Stomach (tissue), 9 donors: ENCODE results near the gene MYRFL. TPM values are rescaled to one million over a fixed set of nuclear protein-coding genes. Genes with fewer than 3 reads are reported as not detected.
A peak's percentile ranks its signal among the peaks of the same experiment; 100 is the strongest.

ENCODE experiments used
- DNase-seq, 2 donors: peaks; one replicate each; pipeline versions ENCODE4 v3.0.0 to v3.0.0-alpha.2; 2013 to 2019
- H3K27ac ChIP-seq, 5 donors: fragments of 200-600 bp in 4 of 5; sonication (generic) in 4 of 5; one replicate each; pipeline ENCODE4 v1.5.1; 2013 to 2019; ENCODE audit warnings: mild to moderate bottlenecking in 1 of 5, moderate library complexity in 1 of 5
- H3K27me3 ChIP-seq, 3 donors: fragments of 200-600 bp; sonication (generic); one replicate each; pipeline ENCODE4 v1.5.1; 2017 to 2019; ENCODE audit warnings: mixed run types in 1 of 3
- H3K36me3 ChIP-seq, 4 donors: fragments of 200-600 bp; sonication (generic); 1 replicate in 3 of 4; 2 replicates in 1 of 4; pipeline ENCODE4 v1.5.1; 2016 to 2019
- H3K4me1 ChIP-seq, 4 donors: fragments of 200-600 bp; sonication (generic); one replicate each; pipeline ENCODE4 v1.5.1; 2016 to 2019
- H3K4me3 ChIP-seq, 4 donors: fragments of 200-600 bp; sonication (generic) in 3 of 4; one replicate each; pipeline ENCODE4 v1.5.1; 2016 to 2019; ENCODE audit warnings: mild to moderate bottlenecking in 1 of 4
- H3K9me3 ChIP-seq, 4 donors: fragments of 200-600 bp; sonication (generic); one replicate each; pipeline ENCODE4 v1.5.1; 2016 to 2019
- CTCF ChIP-seq, 7 experiments: fragments of 450-650 bp in 4 of 7; fragments of 200-600 bp in 3 of 7; sonication (generic) in 3 of 7; IDR thresholded peaks; one replicate each; pipeline ENCODE4 v1.5.1; 2016 to 2019; ENCODE audit warnings: antibody characterized with exemption in 7 of 7, control low read depth in 2 of 7, mild to moderate bottlenecking in 1 of 7
- EP300 ChIP-seq: sonication (generic); formaldehyde crosslinking; IDR thresholded peaks from one replicate; pipeline ENCODE4 v1.6.1; 2017; ENCODE audit warnings: antibody characterized with exemption
- POLR2A ChIP-seq, 4 donors: fragments of 450-650 bp; IDR thresholded peaks; one replicate each; pipeline ENCODE4 v1.6.1; 2016; ENCODE audit warnings: antibody characterized with exemption in 4 of 4, control low read depth in 2 of 4, mild to moderate bottlenecking in 1 of 4, moderate library complexity in 1 of 4
- POLR2AphosphoS5 ChIP-seq, 3 donors: sonication (generic); formaldehyde crosslinking; IDR thresholded peaks; one replicate each; pipeline ENCODE4 v1.6.1; 2016; ENCODE audit warnings: antibody characterized with exemption in 3 of 3
- whole genome bisulfite sequencing, 5 donors: extraction: QIAGEN DNeasy Blood & Tissue Kit in 3 of 5; methylation state at CpG; one replicate each; pipeline versions ENCODE4 v1.1.5 to v1.1.7; 2013 to 2018; 5-methylcytosine and 5-hydroxymethylcytosine counted together
- intact Hi-C: fragments of 100-400 bp; cut with DNase I; formaldehyde crosslinking; loops from one replicate; pipeline ENCODE4 v1.15.1; 2023; ENCODE audit warnings: low total_unique reads
- polyA plus RNA-seq, 3 donors: library from polyadenylated mRNA; stranded (reverse); fragments of 200-250 nt; gene quantifications; one replicate each; pipeline ENCODE4 v1.2.3, GENCODE V29; 2013
- total RNA-seq, 5 donors: library from RNA; depleted of rRNA; stranded (reverse); fragments of >200 nt; gene quantifications; one replicate each; pipeline versions ENCODE4 v1.1.0 to v1.2.3, GENCODE V29; 2014 to 2016
- donor health status: healthy with polysubstance abuse.
- donor health status: Bipolar disorder and iron deficiency.
- donor health status: healthy.

The MYRFL gene
- total and polyA plus RNA-seq, 8 donors = 0.13 to 0.19 (median 0.18) TPM; not detected in 5

- Histone ChIP-seq H3K36me3 (no peaks in the 10 kb centered on the region), H3K27me3 (no peaks in the 10 kb centered on the region), H3K27ac (no peak overlapping the region), H3K4me3 (no peak overlapping the region), H3K4me1 (peaks cover 0 to 27% (median 13%) of the 10 kb centered on the region in 4 donors), H3K9me3 (no peaks in the 10 kb centered on the region)
- no peak for DNase-seq
- TF ChIP-seq POLR2AphosphoS5 (IDR thresholded peaks at IDR 0.05) = no peak
- no peak for TF ChIP-seq POLR2A (IDR thresholded peaks at IDR 0.05)
- no peak for TF ChIP-seq EP300
- TF ChIP-seq CTCF (IDR thresholded peaks at IDR 0.05) = no peak
- 85 to 100% (median 98%) methylated on average over 4 of the region's 4 CpGs for WGBS, 5 donors
- intact Hi-C loops = no loop called here
Observed at GRCh38 chr12:69985656-69986055, 160.6 kb downstream of the MYRFL start.

GRCh38 chr12:69986114-69986513, 161.1 kb downstream of the MYRFL start:
- WGBS, 5 donors = 78 to 97% (median 90%) methylated on average over 3 of the region's 3 CpGs

GRCh38 chr12:69987579-69988091, 162.6 kb downstream of the MYRFL start:
- Histone ChIP-seq H3K4me3 (no peak overlapping the region), H3K4me1 (peaks cover 0 to 27% (median 13%) of the 10 kb centered on the region in 4 donors), H3K27me3 (no peaks in the 10 kb centered on the region), H3K27ac (peak overlapping the region in 4 of 5 donors; percentile 25 to 72 (median 54)), H3K36me3 (no peaks in the 10 kb centered on the region), H3K9me3 (no peaks in the 10 kb centered on the region)
- peak in 1 of 2 donors; percentile 93 for DNase-seq
- TF ChIP-seq EP300 = no peak
- TF ChIP-seq POLR2AphosphoS5 (IDR thresholded peaks at IDR 0.05) = peak in 2 of 3 donors; percentile 66 to 78
- intact Hi-C loops = no loop called here
- whole genome bisulfite sequencing, 5 donors = 6 to 15% (median 10%) methylated on average over 2 of the region's 2 CpGs

More at GRCh38 chr12:69986114-69986513, 161.1 kb downstream of the MYRFL start:
- Histone ChIP-seq H3K4me3 (no peak overlapping the region), H3K9me3 (no peaks in the 10 kb centered on the region), H3K4me1 (peaks cover 0 to 27% (median 13%) of the 10 kb centered on the region in 4 donors), H3K36me3 (no peaks in the 10 kb centered on the region), H3K27ac (no peak overlapping the region), H3K27me3 (no peaks in the 10 kb centered on the region)
- intact Hi-C loops = no loop called here
- no peak for DNase-seq
- TF ChIP-seq EP300 = no peak

GRCh38 chr12:69988481-69989321, 163.7 kb downstream of the MYRFL start:
- 42 to 53% (median 46%) methylated on average over 9 of the region's 9 CpGs for WGBS, 5 donors
- no peaks in the 10 kb centered on the region for H3K36me3 ChIP-seq
- peak in 1 of 2 donors; percentile 51 for DNase-seq
- peaks cover 0 to 27% (median 13%) of the 10 kb centered on the region in 4 donors for H3K4me1 ChIP-seq
- intact Hi-C loops = no loop called here
- H3K27ac ChIP-seq = peak overlapping the region in 4 of 5 donors; percentile 25 to 72 (median 54)
- H3K27me3 ChIP-seq = no peaks in the 10 kb centered on the region
- no peaks in the 10 kb centered on the region for H3K9me3 ChIP-seq
- no peak overlapping the region for H3K4me3 ChIP-seq
- no peak for TF ChIP-seq CTCF (IDR thresholded peaks at IDR 0.05)
- no peak for TF ChIP-seq POLR2A (IDR thresholded peaks at IDR 0.05)
- TF ChIP-seq EP300 = no peak
- no peak for TF ChIP-seq POLR2AphosphoS5 (IDR thresholded peaks at IDR 0.05)

- Histone ChIP-seq H3K27me3 (no peaks in the 10 kb centered on the region), H3K4me1 (peaks cover 0 to 32% (median 13%) of the 10 kb centered on the region in 4 donors), H3K36me3 (no peaks in the 10 kb centered on the region), H3K9me3 (no peaks in the 10 kb centered on the region), H3K4me3 (no peak overlapping the region), H3K27ac (no peak overlapping the region)
- TF ChIP-seq CTCF (IDR thresholded peaks at IDR 0.05) (no peak), POLR2AphosphoS5 (IDR thresholded peaks at IDR 0.05) (no peak), EP300 (no peak), POLR2A (IDR thresholded peaks at IDR 0.05) (no peak)
- DNase-seq = no peak
- WGBS, 5 donors = 74 to 90% (median 80%) methylated on average over 6 of the region's 6 CpGs
- intact Hi-C loops = no loop called here
Observed at GRCh38 chr12:69991690-69992288, 166.8 kb downstream of the MYRFL start.
